ENCODE measurements around the gene C1orf21.

C1orf21 gene

DNA sequence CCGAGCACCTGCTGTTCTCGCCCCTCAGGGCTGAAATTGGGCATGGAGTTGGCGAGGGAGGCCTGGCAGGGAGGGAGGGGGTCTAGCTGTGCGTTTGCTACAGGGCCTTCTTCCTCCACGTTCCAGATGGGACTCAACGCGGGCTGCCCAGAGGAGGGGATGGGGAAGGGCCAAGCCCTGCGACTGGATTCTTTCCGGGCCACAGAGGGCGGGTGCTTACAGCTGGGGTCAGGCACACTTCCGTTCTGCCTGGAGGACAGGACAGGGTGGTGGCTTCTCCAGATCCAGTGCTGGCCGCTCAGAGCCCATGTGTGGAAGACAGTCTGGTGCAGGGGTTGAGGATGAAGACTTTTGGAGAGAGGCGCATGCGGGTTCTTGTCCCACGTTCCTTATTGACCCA lies 277.8 kb downstream of the C1orf21 start:
- DNase-seq: no peak

DNA sequence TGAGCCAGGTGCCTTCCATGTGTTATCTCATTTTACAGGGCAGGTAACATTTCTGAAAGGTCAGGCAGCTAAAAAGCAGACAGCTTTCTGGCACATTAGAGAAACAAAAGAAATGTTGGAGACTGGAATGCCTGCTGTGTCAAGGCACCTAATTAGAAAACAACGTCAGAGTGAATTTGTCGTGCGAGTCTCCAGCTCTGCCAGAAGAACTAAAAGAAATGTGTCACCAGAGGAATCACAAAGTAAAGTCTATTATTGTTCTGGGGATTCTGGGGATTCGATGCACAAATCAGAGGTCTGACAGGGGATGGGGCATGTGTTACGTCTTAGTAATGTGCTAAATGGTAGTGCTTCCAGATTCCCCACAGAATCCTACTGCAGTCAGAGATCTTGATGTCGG lies 278.5 kb downstream of the C1orf21 start:
- DNase-seq: no peak

DNA sequence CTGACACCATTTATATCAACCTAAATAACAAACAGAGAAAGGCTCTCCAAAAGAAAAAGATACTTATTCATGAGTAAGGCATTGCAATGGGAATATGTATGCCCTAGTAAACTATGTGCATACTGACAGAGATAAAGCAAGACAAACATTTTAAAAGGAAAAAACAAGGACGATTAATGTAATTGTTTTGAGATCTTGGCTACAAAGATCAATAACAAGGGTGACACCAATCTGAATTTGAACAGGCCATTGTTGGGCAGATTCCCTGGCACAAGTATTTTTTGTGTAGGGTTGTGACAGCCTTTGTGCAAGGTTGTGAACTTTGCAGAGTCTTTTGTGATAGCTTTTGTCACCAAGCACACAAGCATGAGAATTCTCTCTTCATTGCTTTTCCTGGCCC lies 282.6 kb downstream of the C1orf21 start:
- DNase-seq: no peak

DNA sequence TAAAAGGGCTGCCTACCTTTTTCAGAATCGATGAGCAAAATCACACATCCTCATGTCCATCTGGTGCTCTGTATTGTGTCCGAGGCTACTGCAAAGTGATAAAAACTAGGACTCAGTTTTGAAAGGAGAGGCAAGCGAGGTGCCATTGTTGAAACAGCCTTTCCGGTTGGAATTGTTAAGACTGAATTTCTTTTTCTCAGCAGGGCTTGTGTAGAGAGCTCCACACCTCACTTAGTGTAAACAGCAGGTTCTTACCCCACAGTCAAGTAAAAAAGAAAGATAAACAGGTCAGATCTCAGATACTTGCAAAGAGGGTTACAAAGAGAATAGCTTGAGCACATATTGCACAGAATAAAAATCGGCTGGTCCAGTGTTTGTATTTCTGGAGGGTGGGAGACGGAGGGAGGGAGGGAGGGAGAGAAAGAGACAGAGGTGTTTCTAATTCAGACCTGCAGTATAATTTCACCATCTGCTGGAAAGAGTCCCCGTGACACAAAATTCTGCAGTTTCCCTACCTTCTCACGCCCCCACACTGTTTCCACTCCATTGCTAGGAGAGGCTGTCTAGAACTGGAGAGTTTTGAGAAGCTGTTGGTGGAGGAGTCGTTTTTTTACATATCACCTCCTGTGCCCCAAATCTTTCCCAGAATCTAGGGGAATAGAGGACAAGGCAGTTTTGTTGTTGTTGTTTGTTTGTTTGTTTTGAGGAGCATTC lies 285.3 kb downstream of the C1orf21 start:
- no peak for DNase-seq

DNA sequence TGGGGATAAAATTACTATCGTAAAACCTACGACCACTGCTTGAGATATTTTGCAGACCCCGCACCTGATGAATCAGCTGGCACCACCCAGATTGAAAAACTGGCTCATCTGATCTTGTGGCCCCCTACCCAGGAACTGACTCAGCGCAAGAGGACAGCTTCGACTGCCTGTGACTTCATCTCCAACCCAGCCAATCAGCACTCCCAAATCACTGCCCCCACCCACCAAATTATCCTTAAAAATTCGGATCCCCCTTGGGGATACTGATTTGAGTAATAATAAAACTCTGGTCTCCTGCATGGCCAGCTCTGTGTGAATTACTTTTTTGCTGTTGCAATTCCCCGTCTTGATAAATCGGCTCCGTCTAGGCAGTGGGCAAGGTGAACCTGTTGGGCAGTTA lies 286.5 kb downstream of the C1orf21 start:
- DNase-seq: no peak

DNA sequence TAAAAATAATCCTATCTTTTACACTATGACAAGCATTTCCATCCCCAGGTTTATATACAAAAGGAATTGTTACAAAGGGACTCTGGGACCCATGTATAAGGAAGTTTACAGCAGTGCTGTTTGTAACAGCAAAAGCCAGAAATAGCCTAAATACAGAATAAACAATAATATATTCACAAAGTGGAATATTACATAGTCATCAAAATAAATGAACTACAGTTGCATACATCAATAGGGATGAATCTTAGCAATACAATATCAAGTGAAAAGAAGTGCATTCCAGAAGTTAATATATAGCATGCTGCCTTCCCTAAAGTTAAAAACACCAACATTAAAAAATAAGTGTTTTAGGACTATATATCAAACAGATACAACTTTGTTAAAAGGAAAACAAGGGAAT lies 290.5 kb downstream of the C1orf21 start:
- DNase-seq: no peak
